ENCODE data around the gene NEGR1. TPM values are rescaled to one million over a fixed set of nuclear protein-coding genes. Genes with fewer than 3 reads are reported as not detected.

Gene NEGR1
- polyA plus RNA-seq, 5 donors: 3.3 to 6.8 (median 3.9) TPM

DNA sequence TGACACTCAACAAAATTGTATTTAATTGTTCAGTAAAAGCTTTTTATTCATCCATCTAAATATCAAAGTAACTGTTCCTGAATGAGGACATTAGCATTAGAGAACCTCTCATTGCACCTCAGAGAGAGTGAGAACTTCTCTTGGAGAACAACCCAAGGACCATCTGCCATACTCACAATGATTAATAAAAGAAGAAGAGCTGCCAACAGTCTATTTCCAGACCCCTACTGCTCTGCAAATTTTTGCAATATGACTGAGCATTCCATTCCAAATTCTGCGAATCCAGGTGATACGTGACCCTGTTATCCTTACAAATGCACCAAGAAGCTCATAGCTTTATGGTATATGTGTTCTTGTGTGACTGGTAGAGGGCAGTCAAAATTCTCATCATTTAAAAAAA lies 422.5 kb downstream of the NEGR1 start:
- no peak for DNase-seq

DNA sequence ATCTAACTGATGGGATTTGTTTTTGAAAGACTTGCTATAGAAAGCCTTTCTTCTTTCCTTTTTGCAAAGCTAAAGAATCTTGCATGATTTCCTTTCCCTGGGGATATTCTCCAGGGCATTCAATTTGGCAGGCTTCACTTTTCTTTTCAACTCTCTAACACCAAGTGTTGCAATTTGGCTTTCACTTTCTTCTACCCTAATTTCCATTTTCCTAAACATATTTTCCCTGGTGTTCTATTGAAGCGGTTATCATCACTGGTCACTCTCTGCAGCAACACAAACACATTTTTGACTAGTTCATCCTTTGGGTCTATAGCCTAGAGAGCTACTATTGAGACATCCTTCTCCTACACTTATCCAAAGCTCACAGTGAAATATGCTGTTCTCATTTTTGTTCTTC lies 424.5 kb downstream of the NEGR1 start:
- DNase-seq: peak in 1 of 2 donors; percentile 10

DNA sequence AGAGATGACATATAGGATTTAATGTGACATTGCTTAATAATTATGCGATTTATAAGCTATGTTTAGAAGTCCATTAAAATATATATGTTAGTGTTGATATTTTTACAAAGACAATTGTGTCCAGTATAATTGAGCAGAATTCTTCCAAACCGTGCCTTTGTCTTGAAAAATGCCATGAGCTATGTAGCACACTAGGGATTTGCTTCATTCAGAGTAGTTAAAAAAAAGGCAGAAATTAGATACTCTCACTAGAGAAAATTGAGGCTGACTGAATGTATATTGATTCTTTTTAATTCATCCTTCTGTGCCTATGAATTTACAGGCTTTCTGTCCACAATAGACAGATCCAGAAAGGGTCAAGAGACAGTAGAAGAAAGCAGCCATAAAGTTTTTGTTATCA lies 429.0 kb downstream of the NEGR1 start:
- no peak for DNase-seq

DNA sequence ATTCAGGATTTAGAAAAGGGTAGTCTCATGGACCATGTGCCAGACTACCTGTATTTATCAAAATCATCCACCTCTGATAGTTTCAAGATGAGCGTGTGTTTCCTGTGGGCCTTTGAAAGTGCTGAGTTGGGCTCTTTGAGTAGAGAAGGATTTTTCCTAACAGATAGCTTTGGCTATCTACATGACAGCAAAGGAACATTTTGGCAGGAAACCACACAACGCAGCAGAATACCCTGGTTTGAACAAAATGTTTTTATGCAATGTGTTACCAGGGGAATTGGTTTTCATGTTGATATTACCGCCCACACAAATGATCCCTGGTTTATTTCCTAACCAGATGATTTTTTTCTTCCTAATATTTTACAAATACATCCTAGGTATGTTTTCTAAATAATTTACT lies 431.4 kb downstream of the NEGR1 start:
- no peak for DNase-seq

GRCh38 chr1:71850515-71850914 lies 431.8 kb downstream of the NEGR1 start:
- no peak for DNase-seq

DNA sequence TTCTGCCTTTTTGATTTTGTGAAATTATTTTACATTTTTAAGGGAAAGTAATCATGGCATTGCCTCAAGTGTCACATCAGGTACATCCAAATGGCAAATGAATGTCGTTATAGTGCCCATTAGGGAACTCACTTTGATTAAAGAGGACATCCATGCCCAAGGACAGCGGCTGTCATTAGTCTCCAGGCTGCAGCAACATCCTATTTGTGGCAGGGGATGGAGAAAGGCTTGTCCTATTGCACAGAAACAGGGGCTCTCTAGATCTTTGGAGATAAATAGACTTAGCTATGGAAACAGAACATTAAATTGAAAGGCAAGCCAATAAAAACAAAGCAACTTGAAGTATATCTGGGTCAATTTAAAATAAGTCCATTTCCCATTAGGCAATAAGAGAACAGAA lies 439.3 kb downstream of the NEGR1 start:
- DNase-seq: no peak

- no peak for DNase-seq
Measured at GRCh38 chr1:71839876-71840275, 442.5 kb downstream of the NEGR1 start.

DNA sequence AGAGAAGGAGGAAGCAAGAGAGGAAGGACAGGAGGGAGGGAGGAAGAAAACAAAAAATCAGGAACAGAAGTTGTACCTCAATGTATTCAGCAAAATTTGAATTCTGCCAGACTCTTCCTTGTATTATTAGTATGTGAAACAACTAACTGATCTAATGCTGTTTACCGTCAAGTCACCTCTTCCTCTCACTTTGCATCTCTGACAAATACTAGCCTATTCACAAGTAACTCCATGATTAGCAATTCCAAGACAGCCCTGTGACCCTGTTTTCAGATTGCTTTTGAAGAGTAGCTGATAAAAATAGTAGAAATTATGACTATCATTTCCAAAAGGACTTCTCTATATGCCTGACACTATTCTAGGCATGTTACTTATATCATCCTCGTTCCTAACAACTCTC lies 445.4 kb downstream of the NEGR1 start:
- DNase-seq: no peak

GRCh38 chr1:71835442-71835813 lies 446.9 kb downstream of the NEGR1 start:
- no peak for DNase-seq

DNA sequence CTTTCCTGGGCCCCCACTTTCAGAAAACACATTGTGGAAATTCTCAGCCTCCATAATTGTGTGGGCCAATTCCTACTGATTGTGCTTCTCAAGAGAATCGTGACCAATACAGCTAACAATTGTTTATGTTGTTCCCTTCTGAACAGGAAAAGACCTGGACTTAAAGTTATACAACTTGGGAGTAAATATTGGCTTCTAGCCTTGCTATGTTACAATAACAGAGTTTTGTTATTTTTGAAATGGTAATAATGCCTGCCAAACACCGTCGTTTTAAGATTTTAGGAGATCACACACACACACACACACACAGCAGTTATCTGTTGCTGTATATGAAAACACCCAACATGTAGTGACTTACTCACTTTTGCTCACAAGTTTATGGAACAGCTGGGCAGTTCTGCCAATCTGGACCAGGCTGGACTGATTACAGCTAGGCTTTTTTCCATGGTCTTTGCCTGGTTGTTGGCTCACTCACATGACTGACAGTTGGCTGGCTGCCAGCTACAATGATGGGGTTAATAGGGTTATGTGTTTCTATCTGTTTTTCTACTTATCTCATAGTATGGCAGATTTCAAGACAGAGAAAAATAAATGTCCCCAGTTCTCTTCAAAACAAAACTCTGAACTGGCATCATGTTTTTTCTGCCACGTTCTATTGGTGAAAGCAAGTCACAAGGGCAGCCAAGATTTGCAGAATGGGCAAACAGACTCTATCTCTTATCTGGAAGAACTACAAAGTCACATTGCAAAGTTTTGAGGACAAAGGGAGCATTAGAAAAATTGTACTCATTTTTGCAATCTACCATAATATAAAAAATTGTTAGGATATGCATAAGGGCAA lies 447.5 kb downstream of the NEGR1 start:
- DNase-seq: peak in 1 of 2 donors; percentile 14

DNA sequence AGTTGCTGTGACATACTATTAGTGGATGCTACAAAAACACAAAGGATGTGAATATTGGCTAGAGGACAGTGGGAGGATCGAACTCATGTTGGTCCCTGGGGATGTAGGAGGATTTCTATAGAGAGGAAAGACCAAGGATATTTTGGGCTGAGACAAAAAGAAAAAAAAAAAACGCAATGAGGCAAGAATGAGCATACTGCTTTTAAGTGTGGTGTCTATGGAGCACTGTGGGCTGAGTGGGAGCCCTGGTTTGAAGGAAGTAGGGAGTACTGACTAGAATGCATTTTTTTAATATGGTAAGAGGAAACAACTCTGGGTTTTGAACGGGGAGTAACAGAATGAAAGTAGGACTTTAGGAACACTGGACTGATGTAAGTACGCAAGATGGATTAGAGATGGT lies 450.7 kb downstream of the NEGR1 start:
- DNase-seq: no peak

GRCh38 chr1:71829346-71829745 lies 453.0 kb downstream of the NEGR1 start:
- DNase-seq: no peak

DNA sequence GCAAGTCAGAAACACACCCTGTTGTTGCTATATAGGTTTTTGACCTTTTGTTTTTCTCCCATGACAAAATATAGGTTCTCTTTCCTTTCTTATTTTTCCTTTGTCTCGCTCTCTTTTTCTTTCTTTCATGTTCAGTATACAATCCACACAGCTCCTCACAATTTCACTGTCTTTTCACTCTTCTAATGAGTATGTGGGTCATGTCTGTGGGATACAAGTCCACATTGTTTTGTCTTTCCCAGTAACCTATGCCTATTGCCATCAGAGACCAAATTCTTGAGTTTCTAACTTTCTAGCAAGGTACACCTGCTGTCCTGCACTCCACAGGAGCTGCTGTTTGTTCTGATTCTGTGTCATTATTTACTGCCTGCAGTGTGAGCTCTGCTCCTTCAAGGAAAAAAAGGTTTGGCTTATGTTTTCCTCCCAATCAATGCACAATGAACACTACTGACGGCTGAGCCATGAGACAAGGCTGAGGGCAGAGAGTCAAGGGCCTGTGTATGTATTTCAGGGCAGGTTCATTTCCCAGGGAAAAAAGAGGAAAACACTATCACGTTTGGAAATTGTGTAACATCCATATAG lies 453.8 kb downstream of the NEGR1 start:
- no peak for DNase-seq

- no peak for DNase-seq
Measured at GRCh38 chr1:71823708-71824305, 458.5 kb downstream of the NEGR1 start.

GRCh38 chr1:71817028-71817427 lies 465.3 kb downstream of the NEGR1 start:
- no peak for DNase-seq

- no peak for DNase-seq
Measured at GRCh38 chr1:71809085-71809484, 473.3 kb downstream of the NEGR1 start.

GRCh38 chr1:71804140-71804539 lies 478.2 kb downstream of the NEGR1 start:
- no peak for DNase-seq

DNA sequence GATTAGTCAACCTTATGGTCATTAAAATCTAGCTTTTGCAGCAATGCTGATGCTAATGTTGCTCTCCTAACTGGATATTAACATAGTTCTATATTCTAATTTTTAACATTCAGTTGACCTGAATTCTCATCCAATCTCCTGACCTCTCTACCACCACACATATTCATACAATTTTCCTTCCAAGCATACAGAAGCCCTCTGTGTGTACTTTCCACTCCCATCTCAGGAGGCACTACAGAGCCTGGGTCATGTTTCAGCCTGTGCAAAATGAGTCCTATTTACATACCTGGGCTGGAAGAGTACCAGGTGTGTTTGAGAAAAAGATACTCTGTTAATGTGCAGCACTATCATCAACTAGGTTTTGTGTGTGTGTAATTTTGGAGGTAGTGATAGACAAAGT lies 486.3 kb downstream of the NEGR1 start:
- no peak for DNase-seq

DNA sequence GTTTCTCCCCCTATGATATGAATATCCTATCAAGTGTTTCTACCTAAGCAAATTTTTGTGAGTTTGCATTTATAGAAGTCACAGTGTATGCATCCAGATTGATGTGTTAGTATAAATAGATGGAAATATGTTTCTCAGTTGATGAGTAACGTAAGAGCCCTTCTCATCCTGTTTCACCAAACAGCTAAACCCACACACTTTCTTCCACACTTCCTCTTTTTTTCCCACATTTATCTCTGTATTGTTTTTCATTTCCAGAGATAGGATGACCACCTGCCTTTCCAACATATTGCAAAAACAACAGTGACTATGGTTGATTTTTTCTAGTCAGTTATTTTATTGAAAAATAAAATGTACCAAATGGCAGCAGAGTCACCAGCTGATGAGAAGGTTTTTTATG lies 490.1 kb downstream of the NEGR1 start:
- DNase-seq: no peak

DNA sequence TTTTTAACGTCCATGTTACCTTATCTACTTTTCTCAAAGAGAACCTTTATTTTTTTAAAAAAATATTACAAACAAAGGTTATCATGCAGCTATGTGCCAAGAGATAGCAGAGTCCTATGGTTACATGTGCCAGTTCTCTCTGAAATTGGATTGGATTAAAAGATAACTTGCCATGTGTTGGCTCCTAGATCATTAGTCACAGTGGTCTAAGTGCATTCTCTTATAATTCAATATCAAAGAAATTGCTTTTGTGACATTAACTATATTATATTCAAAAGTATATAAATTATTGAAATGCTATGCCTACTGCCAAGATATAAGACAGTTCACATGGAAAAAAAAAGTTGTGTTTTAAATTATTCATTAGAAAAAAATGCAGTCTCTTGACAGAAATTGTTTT lies 494.2 kb downstream of the NEGR1 start:
- DNase-seq: no peak

GRCh38 chr1:71787699-71788098 lies 494.6 kb downstream of the NEGR1 start:
- no peak for DNase-seq

DNA sequence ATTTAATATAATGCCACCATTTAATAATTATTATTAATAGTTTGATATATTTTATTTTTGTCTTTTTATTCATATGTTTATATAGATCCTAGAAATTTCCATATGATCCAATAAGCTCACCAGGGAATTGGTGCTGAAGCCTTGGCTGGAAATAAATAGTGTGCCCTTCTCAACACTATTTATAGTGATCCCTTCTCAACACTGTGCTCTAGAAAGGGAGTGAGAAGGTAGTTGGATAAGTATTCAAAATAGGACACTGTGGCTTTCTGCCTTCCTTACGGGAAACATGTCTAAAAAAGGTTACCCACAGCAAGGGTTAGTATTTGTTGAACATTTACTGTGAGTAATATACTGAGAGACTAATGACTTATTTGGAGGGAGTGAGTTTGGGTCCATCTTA lies 496.1 kb downstream of the NEGR1 start:
- no peak for DNase-seq

DNA sequence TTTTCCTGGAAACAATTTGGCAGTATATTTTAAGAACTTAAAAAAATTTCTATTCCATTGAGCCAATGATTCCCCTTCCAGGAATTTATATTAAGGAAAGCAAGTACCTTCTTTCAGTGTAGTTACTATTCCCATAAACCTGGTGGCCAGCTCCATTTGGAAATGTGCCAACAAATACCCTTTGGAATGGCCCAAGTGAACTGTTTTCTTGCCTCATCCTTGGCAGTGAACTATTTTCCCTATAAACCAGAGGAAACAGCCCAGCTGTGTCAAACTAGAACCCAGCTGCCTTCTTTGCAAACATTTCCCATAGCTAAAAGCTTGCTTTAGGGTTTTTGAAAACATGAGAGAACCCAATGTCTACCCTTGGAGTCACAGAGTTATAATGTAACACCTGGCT lies 496.9 kb downstream of the NEGR1 start:
- DNase-seq: peak; percentile 71 to 76
